Upper lobe of left lung (tissue), 4 donors: ENCODE results near the gene GPR162.
A peak's percentile ranks its signal among the peaks of the same experiment; 100 is the strongest.

Experiments used
- CTCF ChIP-seq, 6 experiments: fragments of 450-650 bp in 4 of 6; fragments of 200-600 bp in 2 of 6; sonication (generic) in 2 of 6; IDR thresholded peaks; one replicate each; pipeline ENCODE4 v1.5.1; 2016 to 2019; ENCODE audit warnings: antibody characterized with exemption in 6 of 6
- POLR2A ChIP-seq, 4 donors: fragments of 450-650 bp; IDR thresholded peaks; one replicate each; pipeline ENCODE4 v1.5.1; 2016 to 2017; ENCODE audit warnings: antibody characterized with exemption in 4 of 4, mild to moderate bottlenecking in 2 of 4

DNA sequence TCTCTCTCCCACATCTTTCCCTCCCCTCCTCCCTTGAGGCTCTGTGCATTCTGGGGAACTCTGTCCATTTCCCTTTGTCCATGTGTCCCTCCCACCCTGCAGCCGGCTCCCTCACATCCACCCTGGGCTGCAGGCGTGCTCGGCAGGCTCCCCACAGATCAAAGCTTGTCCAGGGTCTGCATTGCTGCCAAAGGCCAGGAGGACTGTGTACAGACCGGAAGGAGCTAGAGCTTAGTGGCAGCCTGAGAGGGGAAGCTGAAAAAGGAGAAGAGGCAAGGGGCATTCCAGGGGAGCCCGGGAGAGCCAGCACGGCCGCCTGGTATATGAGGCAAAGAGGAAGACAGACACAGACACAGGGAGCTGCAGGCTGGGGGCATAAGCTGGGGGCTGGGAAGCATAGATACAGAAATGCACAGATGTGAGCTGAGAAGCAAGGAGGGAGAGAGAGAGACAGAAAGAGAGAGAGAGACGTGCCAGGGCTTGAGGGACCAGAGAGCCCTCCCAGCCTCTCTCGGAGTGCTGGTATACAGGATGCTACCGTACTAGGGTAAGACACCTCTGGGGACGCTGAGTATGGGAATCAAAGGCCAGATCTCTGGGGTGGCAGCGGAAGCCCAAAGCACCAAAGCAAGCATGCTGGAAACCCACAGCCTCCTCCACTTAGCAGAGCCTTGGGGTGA, 29.0 kb upstream of the GPR162 start:
- TF ChIP-seq CTCF (IDR thresholded peaks at IDR 0.05) (no peak), POLR2A (IDR thresholded peaks at IDR 0.05) (peak in 1 of 4 donors; percentile 43)
